HL-60/S4 treated with phorbol 12-myristate 13-acetate at 8.2 ng/mL for 4 days and 3 days (cell line): ENCODE measurements around the gene TRPM5.
"Not testable (repeated sequence)": the region's sequence is repeated elsewhere in the genome, so short reads cannot be mapped to it uniquely, and the experiment has no call there.

Source experiments
- in situ Hi-C: fragments of 300-500 bp; cut with MboI; formaldehyde crosslinking; loops from 2 replicates; pipeline ENCODE4 v1.15.0; 2022; ENCODE audit warnings: low sequenced_read_pairs

TRPM5 gene

GRCh38 chr11:2443881-2444820, at the start of gene TRPM5:
Gene TRPM5 (minus strand): TSS chr11:2444514. CDS start chr11:2423036, 21,478 bp downstream.
- in situ Hi-C loops = no loop called here

GRCh38 chr11:2489083-2489482, 44.8 kb upstream of the TRPM5 start:
- in situ Hi-C loops = no loop called here

- in situ Hi-C loops = no loop called here
Observed at GRCh38 chr11:2488004-2488403, 43.7 kb upstream of the TRPM5 start.

- in situ Hi-C loops = no loop called here
Observed at GRCh38 chr11:2484576-2485125, 40.3 kb upstream of the TRPM5 start.

- in situ Hi-C loops = no loop called here
Observed at GRCh38 chr11:2483426-2483825, 39.1 kb upstream of the TRPM5 start.

GRCh38 chr11:2482745-2483144, 38.4 kb upstream of the TRPM5 start:
- in situ Hi-C loops = no loop called here

- in situ Hi-C loops = no loop called here
Observed at GRCh38 chr11:2482204-2482603, 37.9 kb upstream of the TRPM5 start.

- in situ Hi-C loops = no loop called here
Observed at GRCh38 chr11:2481253-2481652, 36.9 kb upstream of the TRPM5 start.

GRCh38 chr11:2480874-2481220, 36.5 kb upstream of the TRPM5 start:
- in situ Hi-C loops = no loop called here

GRCh38 chr11:2480067-2480873, 36.0 kb upstream of the TRPM5 start:
- in situ Hi-C loops = not testable (repeated sequence)

- in situ Hi-C loops = no loop called here
Observed at GRCh38 chr11:2477936-2478335, 33.6 kb upstream of the TRPM5 start.

- in situ Hi-C loops = no loop called here
Observed at GRCh38 chr11:2477254-2477653, 32.9 kb upstream of the TRPM5 start.

- in situ Hi-C loops = no loop called here
Observed at GRCh38 chr11:2475136-2475918, 31.0 kb upstream of the TRPM5 start.

- in situ Hi-C loops = no loop called here
Observed at GRCh38 chr11:2474059-2474901, 30.0 kb upstream of the TRPM5 start.

- in situ Hi-C loops = no loop called here
Observed at GRCh38 chr11:2473361-2474058, 29.2 kb upstream of the TRPM5 start.

GRCh38 chr11:2472428-2473186, 28.3 kb upstream of the TRPM5 start:
- in situ Hi-C loops = no loop called here

- in situ Hi-C loops = no loop called here
Observed at GRCh38 chr11:2471804-2472096, 27.4 kb upstream of the TRPM5 start.

GRCh38 chr11:2471048-2471803, 26.9 kb upstream of the TRPM5 start:
- in situ Hi-C loops = no loop called here
